Chondrocyte (in vitro differentiated cells): ENCODE measurements around the gene FNDC3A. TPM values are rescaled to one million over a fixed set of nuclear protein-coding genes. Genes with fewer than 3 reads are reported as not detected.
"Not testable (repeated sequence)": the region's sequence is repeated elsewhere in the genome, so short reads cannot be mapped to it uniquely, and the experiment has no call there.

Source experiments
- DNase-seq: peaks from one replicate; pipeline ENCODE4 v3.0.0; 2021; ENCODE audit warnings: mixed read lengths, low spot score
- H3K27ac Mint-ChIP-seq: one replicate; pipeline ENCODE4 v1.8.0; 2021; ENCODE audit warnings: mild to moderate bottlenecking, moderate library complexity, mixed read lengths; ENCODE audit not compliant: unreplicated experiment
- H3K27me3 Mint-ChIP-seq: 2 replicates; pipeline ENCODE4 v1.8.0; 2021; ENCODE audit warnings: low read depth, mixed read lengths
- H3K36me3 Mint-ChIP-seq: 2 replicates; pipeline ENCODE4 v1.8.0; 2021; ENCODE audit warnings: low read depth, mixed read lengths
- H3K4me1 Mint-ChIP-seq: 2 replicates; pipeline ENCODE4 v1.8.0; 2021; ENCODE audit warnings: low read depth, mild to moderate bottlenecking, mixed read lengths
- H3K4me3 Mint-ChIP-seq: one replicate; pipeline ENCODE4 v1.8.0; 2021; ENCODE audit warnings: mild to moderate bottlenecking, moderate library complexity, mixed read lengths; ENCODE audit not compliant: unreplicated experiment
- H3K9me3 Mint-ChIP-seq: 2 replicates; pipeline ENCODE4 v1.8.0; 2021; ENCODE audit warnings: low read depth, mixed read lengths
- total RNA-seq: library from RNA; stranded (reverse); gene quantifications from 3 replicates; pipeline ENCODE4 v1.2.1, GENCODE V29; 2021
- TF ChIP-seq, protein P1 (sequence below): fragments of 200-600 bp; sonication (generic); IDR thresholded peaks from 2 replicates; pipeline ENCODE4 v1.5.0; 2021; ENCODE audit warnings: antibody characterized with exemption, mild to moderate bottlenecking, moderate library complexity

Gene FNDC3A
- total RNA-seq, 1 donor from 2014 or later: 34.3 TPM

DNA sequence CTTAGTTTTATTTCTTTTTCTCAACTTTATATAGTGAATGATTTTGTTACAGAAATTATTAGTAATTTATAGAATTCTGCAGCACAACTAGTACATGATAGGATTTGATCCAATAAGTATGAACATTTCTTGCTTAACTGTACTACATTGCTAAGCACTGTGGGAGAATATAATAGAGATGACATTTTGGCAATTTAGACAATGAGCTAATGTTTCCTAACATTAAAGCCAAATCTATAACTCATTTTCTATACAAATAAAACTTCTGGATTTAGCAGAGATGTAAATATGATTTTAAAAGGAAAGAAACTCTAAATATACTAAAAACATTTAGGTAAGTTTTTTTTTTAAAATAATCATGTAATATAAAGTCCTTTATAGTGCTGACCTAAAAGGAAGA is 87.3 kb downstream of the FNDC3A start:
- DNase-seq: no peak
- H3K36me3 Mint-ChIP-seq: no peaks in the 10 kb centered on the region
- TF ChIP-seq, protein P1, sequence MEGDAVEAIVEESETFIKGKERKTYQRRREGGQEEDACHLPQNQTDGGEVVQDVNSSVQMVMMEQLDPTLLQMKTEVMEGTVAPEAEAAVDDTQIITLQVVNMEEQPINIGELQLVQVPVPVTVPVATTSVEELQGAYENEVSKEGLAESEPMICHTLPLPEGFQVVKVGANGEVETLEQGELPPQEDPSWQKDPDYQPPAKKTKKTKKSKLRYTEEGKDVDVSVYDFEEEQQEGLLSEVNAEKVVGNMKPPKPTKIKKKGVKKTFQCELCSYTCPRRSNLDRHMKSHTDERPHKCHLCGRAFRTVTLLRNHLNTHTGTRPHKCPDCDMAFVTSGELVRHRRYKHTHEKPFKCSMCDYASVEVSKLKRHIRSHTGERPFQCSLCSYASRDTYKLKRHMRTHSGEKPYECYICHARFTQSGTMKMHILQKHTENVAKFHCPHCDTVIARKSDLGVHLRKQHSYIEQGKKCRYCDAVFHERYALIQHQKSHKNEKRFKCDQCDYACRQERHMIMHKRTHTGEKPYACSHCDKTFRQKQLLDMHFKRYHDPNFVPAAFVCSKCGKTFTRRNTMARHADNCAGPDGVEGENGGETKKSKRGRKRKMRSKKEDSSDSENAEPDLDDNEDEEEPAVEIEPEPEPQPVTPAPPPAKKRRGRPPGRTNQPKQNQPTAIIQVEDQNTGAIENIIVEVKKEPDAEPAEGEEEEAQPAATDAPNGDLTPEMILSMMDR: no peak
- H3K9me3 Mint-ChIP-seq: no peaks in the 10 kb centered on the region
- H3K4me3 Mint-ChIP-seq: no peak overlapping the region
- H3K4me1 Mint-ChIP-seq: peaks cover 29% of the 10 kb centered on the region
- H3K27me3 Mint-ChIP-seq: no peaks in the 10 kb centered on the region
- no peak overlapping the region for H3K27ac Mint-ChIP-seq

GRCh38 chr13:49063497-49063896 is 87.8 kb downstream of the FNDC3A start:
- H3K4me3 Mint-ChIP-seq: no peak overlapping the region
- TF ChIP-seq, protein P1: no peak
- peaks cover 29% of the 10 kb centered on the region for H3K4me1 Mint-ChIP-seq
- H3K27ac Mint-ChIP-seq: peak overlapping the region; percentile 58
- no peak for DNase-seq
- no peaks in the 10 kb centered on the region for H3K27me3 Mint-ChIP-seq
- H3K9me3 Mint-ChIP-seq: peaks cover 1% of the 10 kb centered on the region
- no peaks in the 10 kb centered on the region for H3K36me3 Mint-ChIP-seq

DNA sequence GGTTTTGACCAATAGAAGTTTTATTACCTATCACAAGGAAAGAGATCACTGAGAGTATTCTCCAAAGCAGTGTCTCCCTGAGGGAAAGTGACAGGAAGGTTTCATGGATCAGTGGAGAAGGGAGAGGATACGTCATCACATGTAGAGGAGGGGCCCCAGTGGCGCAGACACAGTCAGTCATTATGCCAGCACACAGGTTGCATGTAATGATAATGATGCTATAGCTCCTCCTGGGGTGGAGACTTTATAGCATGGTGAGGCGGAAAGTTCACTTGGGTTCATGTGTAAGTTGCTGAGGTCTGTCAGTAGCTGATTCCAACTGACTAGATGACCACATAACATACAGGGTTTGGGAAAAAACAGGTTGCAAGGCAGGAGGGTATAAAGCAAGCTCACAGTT is 88.8 kb downstream of the FNDC3A start:
- H3K4me3 Mint-ChIP-seq: no peak overlapping the region
- H3K9me3 Mint-ChIP-seq: peaks cover 4% of the 10 kb centered on the region
- H3K4me1 Mint-ChIP-seq: peaks cover 29% of the 10 kb centered on the region
- TF ChIP-seq, protein P1: no peak
- H3K27me3 Mint-ChIP-seq: no peaks in the 10 kb centered on the region
- H3K36me3 Mint-ChIP-seq: peaks cover 4% of the 10 kb centered on the region
- no peak overlapping the region for H3K27ac Mint-ChIP-seq
- no peak for DNase-seq

GRCh38 chr13:49066856-49067255 is 91.1 kb downstream of the FNDC3A start:
- H3K4me1 Mint-ChIP-seq: peaks cover 34% of the 10 kb centered on the region
- H3K27ac Mint-ChIP-seq: no peak overlapping the region
- TF ChIP-seq, protein P1: no peak
- peaks cover 9% of the 10 kb centered on the region for H3K36me3 Mint-ChIP-seq
- no peak for DNase-seq
- H3K4me3 Mint-ChIP-seq: no peak overlapping the region
- H3K9me3 Mint-ChIP-seq: peaks cover 4% of the 10 kb centered on the region
- no peaks in the 10 kb centered on the region for H3K27me3 Mint-ChIP-seq

GRCh38 chr13:49068498-49068897 is 92.8 kb downstream of the FNDC3A start:
- not testable (repeated sequence) for H3K36me3 Mint-ChIP-seq, H3K9me3 Mint-ChIP-seq, H3K4me3 Mint-ChIP-seq, H3K27me3 Mint-ChIP-seq, H3K27ac Mint-ChIP-seq, DNase-seq
- H3K4me1 Mint-ChIP-seq: peaks cover 21% of the 10 kb centered on the region

DNA sequence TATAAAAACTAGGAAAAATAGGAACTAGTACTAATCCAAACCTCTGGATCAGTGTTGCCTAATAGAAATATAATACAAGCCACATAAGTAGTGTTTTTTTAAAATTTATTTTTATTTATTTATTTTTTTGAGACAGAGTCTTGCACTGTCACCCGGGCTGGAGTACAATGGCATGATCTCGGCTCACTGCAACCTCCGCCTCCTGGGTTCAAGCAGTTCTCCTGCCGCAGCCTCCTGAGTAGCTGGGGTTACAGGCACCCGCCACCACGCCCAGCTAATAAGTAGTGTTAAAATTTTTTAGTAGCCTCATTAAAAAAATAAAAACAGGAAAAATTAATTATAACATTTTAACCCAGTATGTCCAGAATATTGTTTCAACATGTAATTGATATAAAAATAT is 94.3 kb downstream of the FNDC3A start:
- not testable (repeated sequence) for H3K27me3 Mint-ChIP-seq, H3K4me3 Mint-ChIP-seq, H3K9me3 Mint-ChIP-seq, H3K27ac Mint-ChIP-seq, H3K36me3 Mint-ChIP-seq, DNase-seq
- H3K4me1 Mint-ChIP-seq: peaks cover 11% of the 10 kb centered on the region
